ENCODE results near the gene C11orf86. TPM values are rescaled to one million over a fixed set of nuclear protein-coding genes. Genes with fewer than 3 reads are reported as not detected.

The C11orf86 gene
- total RNA-seq, 1 donor from 2014 or later = not detected

DNA sequence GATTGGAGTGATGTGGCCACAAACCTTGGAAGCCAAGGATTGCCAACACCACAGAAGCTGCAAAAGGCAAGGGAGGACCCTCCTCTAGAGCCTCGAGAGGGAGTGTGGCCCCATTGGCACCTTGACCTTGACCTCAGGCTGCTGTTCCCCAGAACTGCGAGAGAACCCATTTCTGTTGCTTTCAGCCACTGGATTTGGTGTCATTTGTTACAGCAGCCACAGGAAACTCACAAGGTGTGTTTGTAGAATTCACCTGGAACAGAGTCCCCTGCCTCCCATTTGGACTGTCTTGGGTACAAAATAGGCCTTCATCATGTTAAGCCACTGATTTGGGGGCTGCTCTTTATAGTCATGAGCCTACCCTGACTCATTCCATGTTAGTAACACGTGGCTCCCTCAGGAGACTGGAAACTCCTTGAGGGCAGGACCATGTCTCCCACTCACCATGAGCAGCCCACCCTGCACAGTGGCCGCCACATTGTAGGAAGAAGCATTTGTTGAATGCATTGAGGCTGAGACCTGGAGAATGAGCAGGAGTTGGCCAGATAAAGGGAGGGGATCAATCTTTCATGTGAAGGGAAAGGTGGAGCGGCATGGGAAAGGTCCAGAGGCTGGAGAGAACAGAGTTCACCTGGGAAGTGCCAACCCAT is 8.3 kb downstream of the C11orf86 start:
- Mint-ChIP-seq H3K9me3 (ENCODE audit: unreplicated experiment) (peaks cover 7% of the 10 kb centered on the region), H3K27me3 (ENCODE audit: unreplicated experiment) (peaks cover 15% of the 10 kb centered on the region), H3K36me3 (ENCODE audit: unreplicated experiment) (no peaks in the 10 kb centered on the region), H3K27ac (ENCODE audit: unreplicated experiment) (no peak overlapping the region), H3K4me3 (ENCODE audit: unreplicated experiment) (no peak overlapping the region), H3K4me1 (ENCODE audit: low read depth, unreplicated experiment) (peaks cover 10% of the 10 kb centered on the region)
- no peak for DNase-seq
- TF ChIP-seq, protein P1, sequence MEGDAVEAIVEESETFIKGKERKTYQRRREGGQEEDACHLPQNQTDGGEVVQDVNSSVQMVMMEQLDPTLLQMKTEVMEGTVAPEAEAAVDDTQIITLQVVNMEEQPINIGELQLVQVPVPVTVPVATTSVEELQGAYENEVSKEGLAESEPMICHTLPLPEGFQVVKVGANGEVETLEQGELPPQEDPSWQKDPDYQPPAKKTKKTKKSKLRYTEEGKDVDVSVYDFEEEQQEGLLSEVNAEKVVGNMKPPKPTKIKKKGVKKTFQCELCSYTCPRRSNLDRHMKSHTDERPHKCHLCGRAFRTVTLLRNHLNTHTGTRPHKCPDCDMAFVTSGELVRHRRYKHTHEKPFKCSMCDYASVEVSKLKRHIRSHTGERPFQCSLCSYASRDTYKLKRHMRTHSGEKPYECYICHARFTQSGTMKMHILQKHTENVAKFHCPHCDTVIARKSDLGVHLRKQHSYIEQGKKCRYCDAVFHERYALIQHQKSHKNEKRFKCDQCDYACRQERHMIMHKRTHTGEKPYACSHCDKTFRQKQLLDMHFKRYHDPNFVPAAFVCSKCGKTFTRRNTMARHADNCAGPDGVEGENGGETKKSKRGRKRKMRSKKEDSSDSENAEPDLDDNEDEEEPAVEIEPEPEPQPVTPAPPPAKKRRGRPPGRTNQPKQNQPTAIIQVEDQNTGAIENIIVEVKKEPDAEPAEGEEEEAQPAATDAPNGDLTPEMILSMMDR (IDR thresholded peaks at IDR 0.05; ENCODE audit: partially characterized antibody, unreplicated experiment) = no peak

DNA sequence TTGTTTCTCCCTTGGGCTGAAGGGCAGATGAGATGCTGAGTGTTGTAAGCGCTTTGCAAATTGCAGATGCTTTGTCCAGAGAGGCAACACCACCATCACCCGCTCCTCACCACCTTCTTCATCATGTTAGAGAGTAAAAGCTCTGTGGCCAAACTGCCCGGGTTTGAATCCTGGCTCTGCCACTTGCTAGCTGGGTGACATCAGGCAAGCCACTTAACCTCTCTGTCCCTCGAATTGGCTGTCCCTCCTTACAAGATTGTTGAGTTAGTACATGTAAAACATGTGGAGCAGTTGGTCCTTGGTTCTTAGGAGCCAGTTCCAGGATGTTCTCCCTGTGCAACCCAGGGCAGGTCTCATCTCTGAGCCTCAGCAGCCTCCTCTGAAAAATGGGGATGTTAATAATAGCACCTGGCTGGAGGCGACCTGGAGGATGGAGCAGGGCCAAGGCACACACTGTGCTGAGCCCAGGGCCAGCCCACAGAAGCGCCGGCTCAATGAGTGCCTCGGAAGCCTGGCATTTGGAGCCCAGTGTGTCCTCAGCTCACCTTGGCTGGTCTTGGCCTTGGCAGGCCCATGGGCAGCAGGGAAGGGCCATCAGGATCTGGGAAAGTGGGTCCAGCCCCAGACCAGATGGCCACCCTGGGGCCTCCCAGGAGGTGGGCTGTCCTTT is 10.5 kb downstream of the C11orf86 start:
- no peak for DNase-seq
- H3K36me3 Mint-ChIP-seq (ENCODE audit: unreplicated experiment) = no peaks in the 10 kb centered on the region
- H3K9me3 Mint-ChIP-seq (ENCODE audit: unreplicated experiment) = peaks cover 7% of the 10 kb centered on the region
- no peak overlapping the region for H3K27ac Mint-ChIP-seq (ENCODE audit: unreplicated experiment)
- peaks cover 20% of the 10 kb centered on the region for H3K27me3 Mint-ChIP-seq (ENCODE audit: unreplicated experiment)
- TF ChIP-seq, protein P1 (IDR thresholded peaks at IDR 0.05; ENCODE audit: partially characterized antibody, unreplicated experiment) = no peak
- no peak overlapping the region for H3K4me3 Mint-ChIP-seq (ENCODE audit: unreplicated experiment)
- H3K4me1 Mint-ChIP-seq (ENCODE audit: low read depth, unreplicated experiment) = peaks cover 10% of the 10 kb centered on the region

DNA sequence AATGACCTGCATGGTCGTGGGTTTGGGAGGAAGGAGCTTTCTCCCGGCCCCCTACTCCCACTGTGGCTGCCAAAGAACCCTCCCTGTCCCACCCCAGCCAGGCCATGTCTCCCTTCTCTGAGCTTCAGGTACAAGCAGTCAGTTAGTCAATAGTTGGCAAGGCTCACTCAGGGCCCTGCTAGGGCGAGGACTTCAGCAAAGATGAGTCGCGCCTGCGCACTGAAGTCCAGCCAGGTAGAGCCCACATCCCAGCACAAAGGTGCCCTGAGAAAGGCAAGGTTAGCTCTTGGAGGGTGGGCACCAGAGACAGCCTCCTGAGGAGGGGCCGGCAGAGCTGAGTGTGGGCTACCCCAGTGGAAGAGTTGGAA is 11.1 kb downstream of the C11orf86 start:
- no peak for DNase-seq
- H3K4me3 Mint-ChIP-seq (ENCODE audit: unreplicated experiment) = no peak overlapping the region
- peaks cover 20% of the 10 kb centered on the region for H3K27me3 Mint-ChIP-seq (ENCODE audit: unreplicated experiment)
- no peak overlapping the region for H3K27ac Mint-ChIP-seq (ENCODE audit: unreplicated experiment)
- H3K4me1 Mint-ChIP-seq (ENCODE audit: low read depth, unreplicated experiment) = peaks cover 10% of the 10 kb centered on the region
- no peaks in the 10 kb centered on the region for H3K36me3 Mint-ChIP-seq (ENCODE audit: unreplicated experiment)
- TF ChIP-seq, protein P1 (IDR thresholded peaks at IDR 0.05; ENCODE audit: partially characterized antibody, unreplicated experiment) = no peak
- H3K9me3 Mint-ChIP-seq (ENCODE audit: unreplicated experiment) = peaks cover 7% of the 10 kb centered on the region

DNA sequence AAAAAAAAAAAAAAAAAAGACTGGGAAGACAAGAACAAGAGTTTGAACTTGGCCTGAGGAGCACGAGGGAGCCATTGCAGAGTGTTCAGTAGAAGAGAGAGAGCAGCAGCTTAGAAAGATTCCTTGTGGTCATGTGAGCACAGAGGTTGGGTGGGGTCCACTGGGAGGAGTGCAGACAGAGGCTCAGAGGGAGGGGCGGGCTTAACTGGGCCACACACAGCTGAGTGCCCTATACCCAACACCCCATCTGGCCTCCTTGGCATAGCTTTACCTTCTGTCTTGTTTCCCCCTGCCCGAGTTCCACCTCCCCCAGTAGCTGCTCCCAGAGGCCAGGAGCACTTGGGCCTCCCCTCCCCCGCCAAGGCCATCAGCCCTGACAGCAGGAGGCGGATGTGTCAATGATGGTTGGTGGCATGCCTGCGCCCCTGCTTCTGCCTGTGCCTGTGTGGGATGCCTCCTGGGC is 12.1 kb downstream of the C11orf86 start:
- Mint-ChIP-seq H3K4me1 (ENCODE audit: low read depth, unreplicated experiment) (peaks cover 10% of the 10 kb centered on the region), H3K36me3 (ENCODE audit: unreplicated experiment) (no peaks in the 10 kb centered on the region), H3K27me3 (ENCODE audit: unreplicated experiment) (peaks cover 22% of the 10 kb centered on the region), H3K4me3 (ENCODE audit: unreplicated experiment) (peak overlapping the region; percentile 49), H3K9me3 (ENCODE audit: unreplicated experiment) (peaks cover 7% of the 10 kb centered on the region), H3K27ac (ENCODE audit: unreplicated experiment) (peak overlapping the region; percentile 67)
- TF ChIP-seq, protein P1 (IDR thresholded peaks at IDR 0.05; ENCODE audit: partially characterized antibody, unreplicated experiment) = no peak
- DNase-seq = peak; percentile 75
